K562 (cell line): ENCODE results near the gene ELP5. TPM values are rescaled to one million over a fixed set of nuclear protein-coding genes. Genes with fewer than 3 reads are reported as not detected.

Source experiments
- AFF1 ChIP-seq, 2 experiments: fragments of 450-650 bp; IDR thresholded peaks; 2 replicates each; pipeline ENCODE4 v1.6.1; 2018; ENCODE audit warnings: mild to moderate bottlenecking in 2 of 2, low read depth in 1 of 2; ENCODE audit not compliant: partially characterized antibody in 2 of 2
- ARID2 ChIP-seq: fragments of 450-650 bp; IDR thresholded peaks from 2 replicates; pipeline ENCODE4 v1.6.1; 2017; ENCODE audit warnings: antibody characterized with exemption, mild to moderate bottlenecking
- C11orf30 ChIP-seq: fragments of 450-650 bp; IDR thresholded peaks from 2 replicates; pipeline ENCODE4 v1.6.1; 2016; ENCODE audit warnings: low read depth, mild to moderate bottlenecking
- ESRRB ChIP-seq: fragments of 250-450 bp; sonication (Bioruptor Pico); IDR thresholded peaks from 2 replicates; pipeline ENCODE4 v1.5.0; 2020; ENCODE audit warnings: mild to moderate bottlenecking, moderate library complexity, borderline replicate concordance
- GATAD2B ChIP-seq: fragments of 450-650 bp; IDR thresholded peaks from 2 replicates; pipeline ENCODE4 v1.6.1; 2017; ENCODE audit warnings: mild to moderate bottlenecking, borderline replicate concordance
- HNRNPUL1 ChIP-seq: fragments of 200-400 bp; formaldehyde crosslinking; IDR thresholded peaks from 2 replicates; pipeline ENCODE4 v1.6.1; 2017; ENCODE audit warnings: low read length
- KHSRP ChIP-seq: fragments of 450-650 bp; IDR thresholded peaks from 2 replicates; pipeline ENCODE4 v1.6.1; 2017
- LARP7 ChIP-seq: fragments of 450-650 bp; IDR thresholded peaks from 2 replicates; pipeline ENCODE4 v1.6.1; 2016
- MED1 ChIP-seq: sonication (generic); formaldehyde crosslinking; IDR thresholded peaks from 2 replicates; pipeline ENCODE4 v1.8.1; 2023; ENCODE audit warnings: missing genetic modification reagents, borderline replicate concordance
- MTF1 ChIP-seq: fragments of 250-450 bp; sonication (Bioruptor Pico); IDR thresholded peaks from 2 replicates; pipeline ENCODE4 v1.9.0; 2021; ENCODE audit warnings: moderate library complexity, mild to moderate bottlenecking, inconsistent platforms, borderline replicate concordance
- PHF8 ChIP-seq: fragments of 200-600 bp; sonication (generic); IDR thresholded peaks from 2 replicates; pipeline ENCODE4 v1.6.1; 2012; ENCODE audit warnings: mixed run types, mild to moderate bottlenecking, inconsistent platforms, low read length, moderate library complexity, borderline replicate concordance
- POLR2AphosphoS5 ChIP-seq: IDR thresholded peaks from 2 replicates; pipeline ENCODE4 v1.6.1; 2011; ENCODE audit warnings: mild to moderate bottlenecking, low read depth, low read length, moderate library complexity; ENCODE audit not compliant: control insufficient read depth, insufficient read depth
- POLR2G ChIP-seq: fragments of 200-400 bp; formaldehyde crosslinking; IDR thresholded peaks from 2 replicates; pipeline ENCODE4 v1.6.1; 2017; ENCODE audit warnings: low read depth, mild to moderate bottlenecking, antibody characterized with exemption, low read length, moderate library complexity
- RERE ChIP-seq: sonication (generic); formaldehyde crosslinking; IDR thresholded peaks from 2 replicates; pipeline ENCODE4 v1.8.0; 2023; ENCODE audit warnings: missing genetic modification reagents, mild to moderate bottlenecking, borderline replicate concordance
- SMAD4 ChIP-seq: fragments of 250-450 bp; sonication (Bioruptor Pico); conservative IDR thresholded peaks from 2 replicates; pipeline ENCODE4 v1.8.0; 2021; ENCODE audit warnings: inconsistent platforms, mild to moderate bottlenecking, moderate library complexity
- TBP ChIP-seq: optimal IDR thresholded peaks from 2 replicates; pipeline ENCODE3; 2011; ENCODE audit warnings: low read depth, low read length, improper control_type of control experiment
- ZNF707 ChIP-seq: fragments of 250-450 bp; sonication (Bioruptor Pico); conservative IDR thresholded peaks from 2 replicates; pipeline ENCODE4 v1.8.0; 2022; ENCODE audit warnings: inconsistent platforms, mild to moderate bottlenecking, moderate library complexity
- ZNF79 ChIP-seq: fragments of 250-450 bp; sonication (Bioruptor Pico); IDR thresholded peaks from 2 replicates; pipeline ENCODE4 v1.4.0; 2020; ENCODE audit warnings: low read depth, mild to moderate bottlenecking, moderate library complexity
- polyA plus RNA-seq, 8 experiments: library from polyadenylated mRNA; depleted of rRNA in 4 of 8; stranded (reverse) in 5 of 8; unstranded in 3 of 8; fragments of >200 nt; fragmentation: Nextera tagmentation in 2 of 8; fragmentation: Illumina TruSeq in 1 of 8; extraction: Ambion mirVana in 2 of 8; extraction: Trizol in 1 of 8; gene quantifications; 2 replicates each; pipeline versions ENCODE4 v1.2.1 to v1.2.3, GENCODE V29; 2011 to 2014; ENCODE audit warnings: inconsistent platforms in 1 of 8, missing spikeins in 1 of 8
- total RNA-seq, 7 experiments: library from RNA; depleted of rRNA in 6 of 7; stranded (reverse); fragments of >200 nt in 6 of 7; fragmentation: Illumina TruSeq in 2 of 7; extraction: Trizol in 2 of 7; gene quantifications; 2 replicates each; pipeline versions ENCODE4 v1.2.1 to v1.2.3, GENCODE V29; 2011 to 2021; ENCODE audit warnings: low replicate concordance in 1 of 7

The ELP5 gene
- total and polyA plus RNA-seq, 9 of the 15 experiments (the other 6 are each of a cell fraction or from before 2014, with no cell fraction given): 25.7 to 77.9 (median 52.9) TPM

- TF ChIP-seq POLR2AphosphoS5 (peak; percentile 11; the same call in 1 of the 2 replicates), GATAD2B (no peak), TBP (peak; percentile 79), SMAD4 (CRISPR knock-in tag) (no peak), PHF8 (peak; percentile 22; the same call in 1 of the 2 replicates), ZNF707 (CRISPR knock-in tag) (no peak), KHSRP (no peak), MTF1 (CRISPR knock-in tag) (no peak), ARID2 (no peak), ESRRB (no peak), LARP7 (no peak), HNRNPUL1 (peak; percentile 68; the same call in 1 of the 2 replicates), AFF1 (IDR thresholded peaks at IDR 0.05; ENCODE audit: low read depth in 1 of 2, partially characterized antibody in 2 of 2) (no peak), MED1 (CRISPR knock-in tag) (no peak), C11orf30 (0 out of 2 replicates have a peak, but pooled peaks have one; percentile 6), POLR2G (no peak), RERE (CRISPR knock-in tag) (no peak), ZNF79 (no peak)
These were observed 56.8 kb downstream of the ELP5 start (continued) for GRCh38 chr17:7308625-7309433.
